ENCODE data around the gene KLHL8.

Gene KLHL8

DNA sequence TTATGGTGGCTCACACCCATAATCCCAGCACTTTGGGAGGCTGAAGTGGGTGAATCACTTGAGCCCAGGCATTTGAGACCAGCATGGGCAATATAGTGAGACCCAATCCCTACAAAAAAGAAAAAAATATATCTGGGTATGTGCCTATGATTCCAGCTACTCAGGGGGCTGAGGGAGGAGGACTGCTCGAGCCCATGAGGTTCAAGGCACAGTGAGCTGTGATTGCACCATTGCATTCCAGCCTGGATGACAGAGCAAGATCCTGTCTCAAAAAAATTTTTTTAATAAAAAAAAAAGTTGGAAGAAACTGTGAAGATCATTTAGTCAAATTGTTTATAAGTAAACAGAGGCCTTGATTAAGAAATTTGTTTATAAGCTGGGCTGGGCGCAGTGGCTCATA lies 39.7 kb downstream of the KLHL8 start:
- Histone ChIP-seq H4K20me1 (ENCODE audit: insufficient read depth) (no peaks in the 10 kb centered on the region), H3K4me3 (IDR thresholded peaks at IDR 0.05; ENCODE audit: insufficient read depth, low read depth, low read length) (no peak overlapping the region), H3K27ac (no peak overlapping the region), H3K9ac (no peak overlapping the region), H2AFZ (ENCODE audit: low read depth) (no peak overlapping the region), H3K4me2 (no peak overlapping the region), H3K79me2 (ENCODE audit: insufficient read depth, low read depth) (no peaks in the 10 kb centered on the region), H3K4me1 (ENCODE audit: low read depth, poor library complexity, severe bottlenecking) (no peaks in the 10 kb centered on the region), H3K27me3 (ENCODE audit: insufficient read depth, low read depth) (no peaks in the 10 kb centered on the region), H3K36me3 (ENCODE audit: insufficient read depth) (no peaks in the 10 kb centered on the region)
- no peak for TF ChIP-seq CTCF (conservative IDR thresholded peaks at IDR 0.05; ENCODE audit: low read depth, low read length)

DNA sequence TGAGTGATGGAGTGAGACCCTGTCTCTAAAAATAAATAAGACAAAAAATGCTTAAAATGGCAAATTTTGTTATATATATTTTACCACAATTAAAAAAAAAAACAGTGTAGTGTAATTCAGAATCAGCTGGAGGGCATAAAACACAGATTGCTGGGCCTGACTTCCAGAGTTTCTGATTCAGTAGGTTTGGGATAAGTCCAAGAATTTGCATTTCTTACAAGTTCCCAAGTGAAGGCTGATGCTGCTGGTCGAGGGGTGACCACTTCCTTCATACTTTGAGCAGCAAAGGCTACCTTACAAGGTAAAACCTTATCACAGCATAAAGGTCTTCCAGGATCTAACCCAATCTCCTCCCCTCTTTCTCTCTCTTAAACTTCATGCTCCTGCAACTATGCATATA lies 40.7 kb downstream of the KLHL8 start:
- Histone ChIP-seq H2AFZ (ENCODE audit: low read depth) (no peak overlapping the region), H3K4me2 (no peak overlapping the region), H3K4me1 (ENCODE audit: low read depth, poor library complexity, severe bottlenecking) (no peaks in the 10 kb centered on the region), H3K36me3 (ENCODE audit: insufficient read depth) (no peaks in the 10 kb centered on the region), H3K9ac (no peak overlapping the region), H3K27me3 (ENCODE audit: insufficient read depth, low read depth) (no peaks in the 10 kb centered on the region), H4K20me1 (ENCODE audit: insufficient read depth) (no peaks in the 10 kb centered on the region), H3K27ac (no peak overlapping the region), H3K79me2 (ENCODE audit: insufficient read depth, low read depth) (no peaks in the 10 kb centered on the region), H3K4me3 (IDR thresholded peaks at IDR 0.05; ENCODE audit: insufficient read depth, low read depth, low read length) (no peak overlapping the region)
- no peak for TF ChIP-seq CTCF (conservative IDR thresholded peaks at IDR 0.05; ENCODE audit: low read depth, low read length)

DNA sequence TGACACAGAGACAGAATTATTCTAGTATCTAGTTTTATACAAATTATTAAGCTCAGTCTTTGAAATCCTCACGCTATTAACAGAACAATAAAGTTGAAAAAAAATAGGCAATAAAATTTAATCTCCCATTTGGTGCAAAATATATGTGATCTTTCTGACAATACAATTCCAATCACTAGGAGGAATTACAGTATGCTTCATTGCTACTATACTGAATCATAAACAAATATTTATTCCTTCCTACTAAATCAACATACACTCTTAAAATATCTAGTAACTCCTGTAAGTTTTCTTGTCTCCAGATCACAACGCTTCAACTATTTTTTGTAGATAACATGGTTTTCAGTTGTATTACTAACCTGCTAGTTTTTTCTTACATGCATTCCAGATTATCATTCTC lies 45.7 kb downstream of the KLHL8 start:
- TF ChIP-seq CTCF (conservative IDR thresholded peaks at IDR 0.05; ENCODE audit: low read depth, low read length) = no peak
- Histone ChIP-seq H3K4me1 (ENCODE audit: low read depth, poor library complexity, severe bottlenecking) (no peaks in the 10 kb centered on the region), H3K4me3 (IDR thresholded peaks at IDR 0.05; ENCODE audit: insufficient read depth, low read depth, low read length) (no peak overlapping the region), H3K79me2 (ENCODE audit: insufficient read depth, low read depth) (no peaks in the 10 kb centered on the region), H3K36me3 (ENCODE audit: insufficient read depth) (no peaks in the 10 kb centered on the region), H2AFZ (ENCODE audit: low read depth) (no peak overlapping the region), H3K4me2 (no peak overlapping the region), H3K9ac (no peak overlapping the region), H4K20me1 (ENCODE audit: insufficient read depth) (no peaks in the 10 kb centered on the region), H3K27me3 (ENCODE audit: insufficient read depth, low read depth) (no peaks in the 10 kb centered on the region), H3K27ac (no peak overlapping the region)

DNA sequence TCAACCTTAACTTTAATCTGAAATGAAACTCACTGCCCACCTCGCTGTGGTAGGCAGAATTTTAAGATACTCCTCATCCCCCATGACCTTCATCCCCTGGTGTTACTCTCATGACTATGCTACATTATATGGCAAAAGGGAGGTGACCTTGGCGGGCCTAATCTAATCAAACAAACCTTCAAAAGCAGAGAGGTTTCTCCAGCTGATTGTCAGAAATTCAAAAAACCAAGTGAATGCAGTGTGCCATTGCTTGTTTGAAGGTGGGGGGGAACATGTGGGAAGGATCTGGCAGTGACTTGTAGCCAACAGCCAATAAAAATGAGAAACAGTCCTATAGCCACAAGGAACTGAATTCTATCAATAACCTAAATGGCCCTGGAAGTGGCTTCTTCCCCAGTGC lies 48.5 kb downstream of the KLHL8 start:
- H3K36me3 ChIP-seq (ENCODE audit: insufficient read depth) = no peaks in the 10 kb centered on the region
- H3K79me2 ChIP-seq (ENCODE audit: insufficient read depth, low read depth) = no peaks in the 10 kb centered on the region
- no peak overlapping the region for H3K27ac ChIP-seq
- H3K27me3 ChIP-seq (ENCODE audit: insufficient read depth, low read depth) = no peaks in the 10 kb centered on the region
- no peak overlapping the region for H3K4me3 ChIP-seq (IDR thresholded peaks at IDR 0.05; ENCODE audit: insufficient read depth, low read depth, low read length)
- TF ChIP-seq CTCF (conservative IDR thresholded peaks at IDR 0.05; ENCODE audit: low read depth, low read length) = no peak
- H4K20me1 ChIP-seq (ENCODE audit: insufficient read depth) = no peaks in the 10 kb centered on the region
- no peak overlapping the region for H2AFZ ChIP-seq (ENCODE audit: low read depth)
- no peak overlapping the region for H3K9ac ChIP-seq
- no peaks in the 10 kb centered on the region for H3K4me1 ChIP-seq (ENCODE audit: low read depth, poor library complexity, severe bottlenecking)
- H3K4me2 ChIP-seq = no peak overlapping the region

All from KMS-11 (cell line).